Measurements from ENCODE around the gene CTSD.

Gene CTSD

DNA sequence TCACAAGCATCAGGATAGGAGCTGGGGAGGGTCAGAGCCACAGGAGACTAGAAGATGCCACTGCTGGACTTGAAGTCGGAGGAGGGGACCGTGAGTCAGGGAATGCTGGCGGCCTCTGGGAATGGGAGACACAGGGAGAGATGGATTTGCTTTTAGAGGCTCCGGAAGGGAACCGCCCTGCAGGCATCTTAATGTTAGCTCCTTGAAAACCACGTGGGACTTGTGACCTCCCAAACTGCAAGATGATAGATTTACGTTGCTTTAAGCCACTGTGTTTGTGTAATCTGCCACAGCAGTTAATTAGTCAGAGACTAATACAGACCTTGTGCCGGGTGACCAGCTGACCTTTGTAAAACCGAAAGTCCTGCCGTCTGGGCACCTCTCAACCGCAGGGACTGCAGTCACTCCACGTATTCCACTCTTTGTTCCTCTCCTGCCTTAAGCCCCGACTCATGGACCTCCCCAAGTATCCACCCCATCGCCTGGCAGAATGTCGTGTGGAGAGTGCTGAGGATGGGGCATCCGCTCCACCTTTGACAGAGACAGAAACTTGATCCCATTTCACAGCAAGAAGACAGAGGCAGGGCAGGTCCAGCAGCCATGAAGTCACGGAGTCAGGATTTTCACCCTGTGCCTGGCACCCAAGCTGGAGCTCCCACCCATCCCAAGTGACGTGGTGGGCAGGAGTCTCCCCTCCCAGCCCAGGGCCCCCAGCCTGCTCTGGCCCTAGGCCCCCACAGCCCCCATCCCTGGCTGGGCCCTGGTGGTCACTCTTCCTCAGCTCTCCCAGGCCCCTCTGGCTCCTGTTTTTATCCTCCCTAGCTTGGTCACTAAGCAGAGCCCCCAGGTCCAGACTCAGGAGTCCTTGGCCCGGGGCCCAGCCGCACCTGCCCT, 19.4 kb upstream of the CTSD start:
- no peak for DNase-seq (ENCODE audit: low read depth, low spot score)

DNA sequence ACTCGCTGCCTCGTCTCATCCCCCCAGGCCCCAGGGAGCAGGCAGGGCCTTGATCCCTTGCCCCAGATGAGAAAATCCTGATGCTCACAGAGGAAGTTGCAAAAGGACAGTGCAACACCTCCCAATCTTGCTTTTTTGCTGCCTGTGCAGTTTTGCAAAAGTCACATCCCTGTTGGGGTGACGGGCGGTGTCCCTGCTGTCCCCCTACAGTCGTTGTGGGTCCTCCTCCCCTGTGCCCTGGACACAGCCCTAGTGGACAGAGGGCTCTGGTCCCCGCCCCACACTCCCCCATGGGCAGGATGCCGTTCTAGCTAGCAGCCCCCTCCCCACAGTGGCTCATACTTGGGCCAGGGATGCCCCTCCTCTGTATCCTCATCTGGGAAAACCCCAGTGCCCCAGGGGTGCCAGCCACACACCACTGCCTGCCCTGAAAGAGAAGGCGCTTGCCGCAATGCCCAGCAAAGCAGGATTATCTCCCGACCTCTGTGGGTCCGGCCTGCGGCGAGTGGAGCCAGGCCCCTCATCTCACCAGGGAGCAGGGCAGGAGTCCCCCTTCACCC, 18.4 kb upstream of the CTSD start:
- DNase-seq (ENCODE audit: low read depth, low spot score), result no peak

DNA sequence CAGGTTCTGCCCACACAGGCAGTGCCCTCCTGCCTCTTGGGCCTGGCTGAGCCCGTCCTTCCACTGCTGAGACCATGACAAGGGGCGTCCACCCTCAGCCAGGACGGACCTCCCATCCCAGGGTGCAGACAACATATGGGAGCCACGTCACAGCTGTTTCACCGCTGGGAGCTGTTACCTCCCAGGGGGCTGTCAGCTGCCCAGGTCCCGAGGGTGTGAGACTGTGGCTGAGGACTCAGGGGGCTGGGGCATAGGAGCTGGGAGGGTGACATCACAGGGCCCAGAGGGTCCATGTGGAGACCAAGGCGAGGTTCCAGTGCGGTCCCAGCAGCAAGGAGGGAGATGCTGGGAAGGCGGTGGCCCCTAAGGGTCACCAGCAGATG, 17.9 kb upstream of the CTSD start:
- DNase-seq (ENCODE audit: low read depth, low spot score), result no peak

DNA sequence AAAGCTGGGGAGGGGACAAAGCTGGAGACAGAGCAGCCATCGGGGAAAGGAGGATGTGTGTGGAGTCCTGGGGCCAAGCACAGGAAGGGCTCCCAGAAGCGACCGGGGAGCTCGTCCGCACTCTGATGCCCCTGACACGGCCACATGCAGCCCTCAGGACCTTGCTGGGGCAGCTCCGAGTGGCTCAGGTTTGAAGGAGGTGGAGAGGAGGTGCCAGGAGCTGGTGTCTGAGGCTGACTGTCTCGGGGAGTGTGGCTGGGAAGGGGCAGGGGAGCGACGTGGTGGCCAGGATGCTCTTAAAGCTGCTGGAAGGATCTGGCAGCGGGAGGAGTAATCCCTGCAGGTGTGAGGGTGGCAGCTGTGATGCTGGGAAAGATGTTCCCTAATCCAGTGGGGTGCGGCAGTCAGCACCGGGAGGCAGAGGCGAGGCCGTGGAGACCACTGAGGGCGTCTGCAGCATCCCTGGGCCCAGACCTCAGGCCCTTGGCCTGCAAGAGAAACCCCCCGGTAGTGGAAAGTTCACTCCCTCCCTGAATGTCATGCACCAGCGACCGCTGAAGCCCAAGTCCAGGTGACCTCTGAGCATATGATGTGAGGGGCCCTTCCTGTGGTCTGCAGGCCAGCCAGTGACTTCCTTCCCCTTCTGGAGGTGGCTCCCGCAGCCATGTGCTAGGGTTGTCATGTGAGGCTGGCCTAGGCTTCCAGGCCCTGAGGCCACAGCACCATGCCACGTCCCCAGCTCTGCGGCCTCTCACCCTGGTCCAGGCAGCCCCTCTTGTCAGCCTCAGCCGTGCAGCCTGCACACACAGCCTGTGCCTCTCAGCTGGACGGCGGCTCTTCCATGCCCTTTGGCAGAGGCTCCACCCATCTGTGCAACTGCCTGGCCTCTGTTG, 17.2 kb upstream of the CTSD start:
- no peak for DNase-seq (ENCODE audit: low read depth, low spot score)

DNA sequence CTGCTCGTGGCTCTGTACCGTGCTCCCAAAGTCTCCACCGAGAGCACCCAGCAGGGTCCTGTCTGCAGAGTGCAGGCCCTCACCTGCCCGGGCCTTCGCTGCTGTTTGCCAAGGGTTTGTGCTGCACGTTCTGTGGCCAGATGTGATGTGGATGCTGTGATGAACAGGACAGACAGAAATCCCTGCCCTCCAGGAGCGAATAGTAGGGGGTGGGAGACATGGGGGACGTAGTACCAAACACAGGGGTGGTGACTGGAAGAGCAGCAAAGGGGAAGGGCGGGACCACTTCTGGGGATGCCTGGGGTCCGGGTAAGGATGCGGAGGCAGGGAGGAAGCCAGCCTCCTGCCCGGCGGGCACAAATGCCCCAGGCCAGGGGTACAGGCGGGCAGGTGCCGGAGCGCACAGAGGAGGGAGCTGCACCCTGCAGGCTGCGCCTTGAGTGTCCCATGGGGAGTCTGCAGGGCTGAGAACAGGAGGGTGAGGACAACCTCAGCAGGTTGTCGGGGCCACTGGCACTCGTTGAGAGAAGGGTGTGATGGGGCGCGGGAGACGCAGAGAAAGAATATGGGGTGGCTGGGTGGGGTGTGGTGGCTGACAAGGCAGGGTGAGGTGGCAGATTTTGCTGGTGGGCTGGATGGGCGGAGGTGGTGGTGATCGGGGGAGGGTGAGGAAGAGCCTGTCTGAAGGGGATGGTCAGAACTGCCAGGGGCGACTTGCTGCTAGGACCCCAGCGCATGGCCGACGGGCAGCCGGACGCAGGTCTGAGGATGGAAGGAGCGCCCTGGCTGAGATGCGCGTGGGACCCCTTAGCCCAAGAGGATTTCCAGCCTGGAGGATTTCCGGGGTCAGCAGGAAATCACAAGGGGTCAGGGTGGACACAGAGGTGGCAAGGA, 16.3 kb upstream of the CTSD start:
- no peak for DNase-seq (ENCODE audit: low read depth, low spot score)

DNA sequence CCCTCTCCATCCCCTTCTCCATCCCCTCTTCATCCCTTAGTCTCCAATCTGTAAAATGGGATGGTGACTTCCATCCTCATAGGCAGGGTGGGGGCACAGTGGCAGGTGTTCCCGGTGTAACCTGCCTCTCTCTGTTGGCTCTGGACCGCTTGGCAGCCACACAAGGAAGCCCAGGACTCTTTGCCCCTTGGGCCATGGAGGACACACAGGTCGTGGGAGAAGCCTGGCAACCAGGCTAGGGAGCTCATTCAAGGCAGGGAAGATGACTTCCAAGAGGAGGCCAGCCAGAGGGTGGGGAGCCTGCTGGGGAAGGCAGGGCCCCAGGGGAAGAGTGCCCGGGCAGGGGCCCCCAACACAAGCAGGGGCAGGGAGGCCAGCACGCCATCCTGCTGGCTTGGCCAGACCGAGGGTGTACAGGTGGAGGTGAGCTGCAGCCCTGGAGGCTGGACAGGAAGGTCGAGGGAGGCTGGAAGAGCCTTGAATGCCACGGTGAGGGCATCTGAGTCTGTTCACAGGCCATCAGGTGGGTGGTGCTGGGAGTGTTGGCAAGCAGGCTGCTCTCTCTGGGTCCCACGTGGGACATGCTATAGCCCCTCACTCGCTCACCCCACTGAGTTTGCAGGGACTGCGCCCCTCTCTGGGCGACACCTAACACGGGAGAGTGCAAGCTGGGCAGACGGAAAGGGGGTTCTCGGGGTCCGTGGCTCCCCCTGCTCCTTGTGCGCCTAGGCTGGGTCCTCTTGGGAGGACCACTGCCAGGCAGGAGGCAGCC, 15.5 kb upstream of the CTSD start:
- no peak for DNase-seq (ENCODE audit: low read depth, low spot score)

DNA sequence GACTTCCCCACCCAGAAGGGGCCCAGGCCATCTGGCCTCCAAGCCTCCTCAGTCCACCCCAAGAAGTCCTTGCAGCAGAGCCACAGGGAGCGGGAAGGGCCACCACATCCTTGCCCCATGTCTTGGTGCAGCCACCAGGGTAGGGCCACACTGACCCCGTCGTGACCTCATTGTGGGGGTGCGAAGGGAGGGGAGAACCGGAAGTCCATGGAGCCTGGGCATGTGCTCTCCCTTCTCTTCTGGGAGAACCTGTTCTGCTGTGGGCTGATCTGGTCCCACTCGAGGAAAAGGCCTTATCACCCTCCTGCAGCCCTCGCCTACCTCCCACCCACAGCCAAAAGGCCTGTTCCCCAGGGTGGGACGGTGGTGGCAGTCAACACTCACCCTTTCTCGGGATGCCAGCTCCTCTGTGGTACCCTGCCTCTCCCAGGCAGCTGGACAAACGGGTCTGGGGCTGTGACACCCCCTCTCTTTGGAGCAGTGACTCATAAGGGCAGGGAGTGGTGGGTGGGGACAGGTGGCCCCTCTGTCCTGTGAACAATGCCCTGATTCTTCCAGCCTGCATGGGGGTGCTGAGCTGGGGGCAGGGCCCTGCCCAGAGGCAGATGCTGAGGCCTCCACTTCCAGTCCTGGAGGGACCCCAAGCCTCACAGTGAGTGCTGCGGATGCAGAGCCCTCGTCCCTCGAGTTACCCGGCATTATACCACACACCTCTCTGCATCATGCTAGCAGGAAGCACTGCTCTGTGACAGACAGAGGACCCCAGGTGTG, 14.6 kb upstream of the CTSD start:
- DNase-seq (ENCODE audit: low read depth, low spot score), result no peak

DNA sequence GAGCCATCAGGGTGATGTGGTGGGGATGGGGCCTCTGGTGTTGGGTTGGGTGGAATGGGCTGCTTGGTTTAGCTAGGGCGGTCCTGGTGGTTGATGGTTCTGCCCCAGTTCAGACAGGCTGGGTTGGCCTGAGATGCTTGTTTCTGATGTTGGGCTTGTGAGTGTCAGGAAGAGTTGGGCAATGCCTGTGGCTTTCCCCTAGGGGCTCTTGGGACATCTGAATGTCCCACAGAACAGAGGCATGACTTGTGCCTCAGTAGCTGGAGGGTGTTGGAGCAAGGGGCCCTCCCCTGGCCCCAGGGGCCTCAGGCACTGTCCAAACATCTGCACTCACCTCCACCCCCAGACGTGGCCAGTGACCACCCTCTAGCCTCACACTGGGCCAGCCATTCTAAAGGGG, 14.0 kb upstream of the CTSD start:
- DNase-seq (ENCODE audit: low read depth, low spot score), result no peak

DNA sequence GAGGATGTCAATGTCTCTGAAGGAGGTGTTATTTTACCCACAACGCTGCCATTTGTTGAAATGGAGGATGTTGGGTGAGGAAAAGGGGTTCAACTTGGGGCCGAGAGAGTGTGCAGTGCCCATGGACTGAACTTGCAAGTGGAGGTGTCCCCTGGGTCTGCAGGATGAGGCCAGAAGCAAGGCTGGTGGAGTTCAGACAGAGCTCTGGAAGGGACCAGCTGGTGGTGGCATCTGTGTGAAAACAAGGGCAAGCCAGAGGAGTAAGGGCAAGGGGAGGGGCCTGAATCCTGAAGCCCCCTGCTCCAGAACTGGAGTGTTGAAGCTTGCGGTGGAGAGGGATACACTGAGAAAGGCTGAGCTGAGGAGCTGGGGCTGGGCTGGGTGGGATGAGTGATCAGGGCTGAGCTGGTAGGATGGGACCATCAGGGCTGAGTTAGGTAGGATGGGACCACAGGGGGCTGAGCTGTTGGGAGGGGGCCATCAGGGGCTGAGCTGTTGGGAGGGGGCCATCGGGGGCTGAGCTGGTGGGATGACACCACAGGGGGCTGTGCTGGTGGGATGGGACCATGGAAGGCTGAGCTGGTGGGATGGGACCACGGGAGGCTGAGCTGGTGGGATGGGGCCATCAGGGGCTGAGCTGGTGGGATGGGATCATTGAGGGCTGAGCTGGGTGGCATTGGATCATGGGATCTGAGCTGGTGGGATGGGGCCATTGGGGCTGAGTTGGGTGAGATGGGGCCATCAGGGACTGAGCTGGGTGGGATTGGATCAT, 13.4 kb upstream of the CTSD start:
- no peak for DNase-seq (ENCODE audit: low read depth, low spot score)

DNA sequence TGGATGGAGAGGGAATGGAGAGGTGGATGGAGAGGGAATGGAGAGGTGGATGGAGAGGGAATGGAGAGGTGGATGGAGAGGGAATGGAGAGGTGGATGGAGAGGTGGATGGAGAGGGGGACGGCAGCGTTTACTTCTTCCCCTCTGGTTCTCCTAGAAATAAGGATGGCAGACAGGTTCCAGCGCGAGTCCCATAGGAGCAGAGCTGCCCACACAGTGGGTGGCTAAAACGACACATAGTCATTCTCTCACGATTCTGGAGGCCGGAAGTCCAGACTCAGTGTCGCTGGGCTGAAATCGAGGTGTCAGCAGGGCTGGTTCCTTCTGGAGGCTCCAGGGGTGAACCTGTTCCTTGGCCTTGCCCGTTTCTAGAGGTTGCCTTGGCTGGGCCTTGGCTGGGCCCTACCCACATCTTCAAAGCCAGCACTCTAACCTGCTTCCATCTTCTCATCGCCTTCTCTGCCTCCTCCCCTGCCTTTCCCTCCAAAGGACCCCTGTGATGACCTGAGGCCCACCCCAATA, 12.7 kb upstream of the CTSD start:
- no peak for DNase-seq (ENCODE audit: low read depth, low spot score)

DNA sequence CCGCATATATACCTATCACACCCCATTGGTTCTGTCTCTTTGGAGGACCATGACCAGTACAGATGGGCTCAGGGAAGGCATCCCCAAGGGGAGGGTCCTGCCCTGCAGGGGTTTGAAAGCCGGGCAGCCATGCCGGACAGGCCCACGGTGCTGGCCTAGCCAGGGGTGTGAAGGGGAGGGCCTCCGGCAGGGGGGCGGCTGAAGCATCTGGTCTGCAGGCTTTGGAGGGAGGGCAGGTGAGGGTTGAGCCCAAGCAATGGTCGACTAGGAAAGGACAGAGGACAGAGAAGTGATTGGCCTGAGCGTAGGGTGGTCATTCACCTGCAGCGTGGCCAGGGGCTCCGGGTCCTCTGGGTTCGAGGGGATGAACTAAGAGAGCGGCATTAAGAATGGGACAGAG, 11.2 kb upstream of the CTSD start:
- DNase-seq (ENCODE audit: low read depth, low spot score), result no peak

DNA sequence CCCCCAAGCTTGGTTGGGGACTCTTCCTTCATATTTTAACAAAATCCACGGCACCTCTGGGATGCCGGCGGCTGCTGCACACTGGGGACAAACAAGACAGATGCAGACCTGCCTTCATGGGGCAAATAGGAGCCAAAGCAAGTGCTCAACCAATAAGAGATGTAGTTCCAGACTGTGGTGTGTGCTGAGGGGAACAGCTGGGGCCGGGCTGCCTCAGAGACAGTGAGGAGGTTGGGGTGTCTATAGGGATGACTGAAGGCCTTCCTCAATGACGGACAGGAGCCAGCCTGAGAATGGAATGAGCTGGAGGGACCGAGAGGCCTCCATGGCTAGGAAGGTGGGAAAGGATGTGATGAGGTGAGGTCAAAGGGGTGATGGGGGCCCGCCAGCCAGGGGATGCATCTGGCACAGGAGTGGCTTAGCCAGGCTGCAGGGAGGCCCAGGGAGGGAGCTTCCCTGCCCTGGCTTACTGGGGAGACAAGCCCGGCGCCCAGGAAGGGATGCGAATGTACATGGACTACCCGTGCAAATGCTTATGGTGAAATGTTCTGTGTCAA, 10.3 kb upstream of the CTSD start:
- DNase-seq (ENCODE audit: low read depth, low spot score), result no peak

DNA sequence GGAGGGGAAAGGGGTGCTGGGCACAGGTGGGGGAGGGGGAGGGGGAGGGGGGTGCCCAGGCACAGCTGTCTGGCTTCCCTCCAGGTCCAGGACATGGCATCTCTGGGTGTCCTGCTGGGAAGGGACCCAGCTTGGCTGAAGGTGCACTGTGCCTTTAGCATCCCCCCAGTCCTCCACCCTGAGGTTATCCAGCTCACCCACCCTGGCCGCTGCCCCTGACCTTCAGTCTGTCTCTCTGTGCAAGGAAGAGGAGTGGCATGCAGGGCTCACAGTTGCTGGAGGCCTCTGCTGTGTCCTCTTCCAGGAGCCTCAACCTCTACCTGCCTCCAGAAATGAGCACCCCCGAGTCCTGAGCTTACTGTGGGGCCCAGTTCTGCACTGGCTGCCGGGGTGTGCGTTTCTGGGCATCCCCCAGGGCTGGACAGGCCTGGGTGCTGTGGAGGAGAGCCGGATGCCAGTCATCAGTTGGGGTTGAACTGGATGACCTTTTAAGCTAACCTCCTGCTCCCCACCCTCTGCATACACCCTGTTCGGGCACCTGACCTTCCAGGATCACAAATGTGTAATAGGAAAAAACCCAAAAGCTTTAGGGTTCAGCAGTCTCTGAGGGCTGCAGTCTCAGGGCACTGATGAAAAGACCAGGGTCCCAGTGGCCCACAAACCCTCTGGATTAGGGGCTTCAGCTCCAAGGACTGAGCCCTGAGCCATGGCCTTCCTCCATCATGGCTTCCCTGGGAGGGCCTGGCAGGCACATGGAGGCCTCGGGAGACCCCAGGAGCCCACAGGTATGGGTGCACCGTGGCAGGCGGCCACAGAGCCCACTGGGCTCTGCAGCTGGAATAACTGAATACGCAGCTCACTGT, 9.6 kb upstream of the CTSD start:
- no peak for DNase-seq (ENCODE audit: low read depth, low spot score)

DNA sequence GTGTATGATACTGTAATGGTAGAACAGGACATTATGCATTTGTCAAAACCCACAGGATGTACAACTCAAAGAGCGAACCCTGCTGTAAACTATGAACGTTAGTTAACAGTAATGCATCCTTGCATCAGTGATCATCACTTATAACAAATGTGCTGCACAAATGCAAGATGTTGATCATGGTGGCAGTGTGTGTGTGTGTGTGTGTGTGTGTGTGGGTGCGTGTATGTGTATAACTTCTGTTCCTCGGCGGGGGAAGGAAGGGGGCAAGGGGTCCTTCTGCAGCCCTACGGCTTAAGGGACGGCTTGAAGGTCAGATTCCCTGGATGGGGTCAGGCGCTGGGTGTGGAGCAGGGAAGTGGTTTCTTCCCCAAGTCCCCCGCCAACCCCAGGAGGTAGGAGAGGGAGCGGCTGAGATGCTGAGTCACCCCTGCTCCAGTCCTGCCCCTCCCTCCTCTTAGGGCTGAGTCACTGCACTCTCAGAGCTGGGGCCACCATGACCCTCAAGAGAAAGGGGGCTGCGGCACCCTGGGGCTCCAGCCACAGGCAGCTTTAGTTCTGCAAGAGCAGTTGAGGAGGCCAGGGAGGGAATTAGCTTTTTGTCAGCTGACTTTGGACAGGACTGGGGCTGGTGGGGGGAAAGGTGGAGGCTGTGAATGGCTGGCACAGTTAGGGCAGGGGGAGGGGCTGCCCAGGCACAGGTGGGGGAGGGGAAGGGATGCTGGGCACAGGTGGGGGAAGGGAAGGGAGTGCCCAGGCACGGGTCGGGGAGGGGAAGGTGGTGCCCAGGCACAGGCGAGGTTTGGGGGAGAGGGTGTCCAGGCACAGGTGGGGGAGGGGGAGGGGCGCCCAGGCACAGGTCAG, 8.8 kb upstream of the CTSD start:
- peak; percentile 90 for DNase-seq (ENCODE audit: low read depth, low spot score)

DNA sequence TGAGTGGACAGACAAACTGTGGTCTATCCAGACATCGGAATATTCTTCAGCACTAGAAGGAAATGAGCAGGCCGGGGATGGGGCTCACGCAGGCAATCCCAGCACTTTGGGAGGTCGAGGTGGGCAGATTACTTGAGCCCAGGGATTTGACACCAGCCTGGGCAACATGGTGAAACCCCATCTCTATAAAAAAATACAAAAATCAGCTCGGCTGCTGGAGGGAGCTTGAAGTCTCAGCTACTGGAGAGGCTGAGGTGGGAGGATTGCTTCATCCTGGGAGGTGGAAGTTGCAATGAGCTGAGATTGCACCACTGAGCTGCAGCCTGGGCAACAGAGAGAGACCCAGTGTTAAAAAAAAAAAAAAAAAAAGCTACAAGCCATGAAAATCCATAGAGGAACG, 8.0 kb upstream of the CTSD start:
- no peak for DNase-seq (ENCODE audit: low read depth, low spot score)

DNA sequence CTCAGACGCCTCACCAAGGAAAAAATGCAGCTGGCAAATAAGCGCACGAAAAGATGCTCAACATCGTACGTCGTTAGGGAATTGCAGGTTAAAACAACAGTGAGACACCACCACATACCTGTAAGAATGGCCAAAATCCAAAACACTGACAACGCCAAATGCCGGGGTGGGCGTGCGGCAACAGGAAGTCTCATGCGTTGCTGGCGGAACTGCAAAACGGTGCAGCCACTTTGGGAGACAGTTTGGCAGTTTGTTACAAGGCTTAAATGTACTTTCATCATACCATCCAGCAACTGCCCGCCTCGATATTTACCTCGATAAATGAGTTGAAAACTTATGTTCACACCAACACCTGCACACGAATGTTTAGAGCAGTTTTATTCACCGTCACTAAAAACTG, 7.5 kb upstream of the CTSD start:
- DNase-seq (ENCODE audit: low read depth, low spot score), result no peak

DNA sequence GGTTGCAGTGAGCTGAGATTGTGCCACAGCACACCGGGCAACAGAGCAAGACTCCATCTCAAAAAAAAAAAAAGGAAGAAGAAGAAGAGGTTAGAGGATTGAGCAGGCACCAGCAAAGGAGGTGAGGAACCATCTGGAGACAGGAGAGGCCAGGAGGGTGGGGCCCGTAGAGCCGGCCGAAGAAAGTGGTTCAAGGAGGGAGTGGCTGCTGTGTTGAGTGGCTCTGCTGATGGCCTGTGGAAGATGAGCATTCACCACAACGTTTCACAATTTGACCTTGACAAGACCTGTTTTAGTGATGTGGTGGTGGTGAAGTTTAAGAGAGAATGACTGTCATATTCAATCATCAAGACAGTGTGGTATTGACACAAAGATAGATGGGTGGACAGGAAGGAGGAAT, 6.8 kb upstream of the CTSD start:
- no peak for DNase-seq (ENCODE audit: low read depth, low spot score)

Data from smooth muscle cell of the brain vasculature (primary cell).